G401.6 (cell line): ENCODE results near the gene PFKP.

Experiments used
- FAIRE-seq: peaks from 2 replicates; lab custom pipeline; 2012; peaks lifted over from hg19 to GRCh38; lab: Jason Lieb, UNC

Gene PFKP

DNA sequence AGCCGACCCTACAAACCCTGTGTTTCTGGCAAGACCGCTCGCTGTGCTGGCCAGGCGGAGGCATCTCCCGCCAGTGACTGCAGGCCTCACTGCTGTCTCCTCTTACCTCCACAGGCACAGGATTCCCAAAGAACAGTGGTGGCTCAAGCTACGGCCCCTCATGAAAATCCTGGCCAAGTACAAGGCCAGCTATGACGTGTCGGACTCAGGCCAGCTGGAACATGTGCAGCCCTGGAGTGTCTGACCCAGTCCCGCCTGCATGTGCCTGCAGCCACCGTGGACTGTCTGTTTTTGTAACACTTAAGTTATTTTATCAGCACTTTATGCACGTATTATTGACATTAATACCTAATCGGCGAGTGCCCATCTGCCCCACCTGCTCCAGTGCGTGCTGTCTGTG lies 69.0 kb downstream of the PFKP start:
- no peak for FAIRE-seq

DNA sequence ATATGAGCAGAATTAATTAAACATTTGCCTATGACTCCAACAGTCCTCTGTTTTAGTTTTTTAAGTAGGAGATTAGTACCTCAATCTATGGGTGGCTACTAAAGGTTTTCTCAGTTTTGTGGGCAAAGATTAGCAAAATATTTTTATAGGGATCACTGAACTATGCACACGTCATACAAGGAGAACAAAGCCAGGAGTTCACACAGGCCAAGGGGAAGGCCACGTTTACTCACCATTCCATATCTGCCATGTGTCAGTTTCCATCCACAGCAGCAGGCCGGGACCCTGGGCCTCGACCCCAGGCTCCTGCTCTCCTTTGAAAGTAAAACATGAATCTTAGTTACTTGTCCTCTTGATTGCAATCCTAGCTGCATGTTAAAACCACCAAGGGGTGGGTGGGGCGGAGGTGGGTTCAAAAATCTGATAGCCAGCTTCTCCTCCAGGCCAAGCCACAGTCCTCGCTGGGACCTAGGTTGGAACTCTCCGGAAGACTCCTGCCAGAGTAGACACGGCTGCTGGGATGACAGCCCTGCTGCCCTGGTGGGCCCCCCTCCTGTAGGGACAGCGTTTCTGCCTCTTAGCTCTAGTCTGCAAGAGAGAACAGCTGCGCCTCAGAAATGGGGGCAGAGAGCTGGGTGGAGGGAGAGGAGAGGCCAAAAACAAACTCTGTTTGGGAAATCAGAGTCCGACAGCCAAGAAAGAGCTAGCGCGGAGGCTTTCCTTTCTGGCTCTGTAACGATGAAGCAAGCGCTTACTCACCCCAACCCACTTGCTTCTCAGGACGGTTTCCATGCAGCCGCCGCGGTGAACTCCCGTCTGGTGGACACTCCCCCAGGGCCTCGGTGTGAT lies 69.6 kb downstream of the PFKP start:
- no peak for FAIRE-seq

DNA sequence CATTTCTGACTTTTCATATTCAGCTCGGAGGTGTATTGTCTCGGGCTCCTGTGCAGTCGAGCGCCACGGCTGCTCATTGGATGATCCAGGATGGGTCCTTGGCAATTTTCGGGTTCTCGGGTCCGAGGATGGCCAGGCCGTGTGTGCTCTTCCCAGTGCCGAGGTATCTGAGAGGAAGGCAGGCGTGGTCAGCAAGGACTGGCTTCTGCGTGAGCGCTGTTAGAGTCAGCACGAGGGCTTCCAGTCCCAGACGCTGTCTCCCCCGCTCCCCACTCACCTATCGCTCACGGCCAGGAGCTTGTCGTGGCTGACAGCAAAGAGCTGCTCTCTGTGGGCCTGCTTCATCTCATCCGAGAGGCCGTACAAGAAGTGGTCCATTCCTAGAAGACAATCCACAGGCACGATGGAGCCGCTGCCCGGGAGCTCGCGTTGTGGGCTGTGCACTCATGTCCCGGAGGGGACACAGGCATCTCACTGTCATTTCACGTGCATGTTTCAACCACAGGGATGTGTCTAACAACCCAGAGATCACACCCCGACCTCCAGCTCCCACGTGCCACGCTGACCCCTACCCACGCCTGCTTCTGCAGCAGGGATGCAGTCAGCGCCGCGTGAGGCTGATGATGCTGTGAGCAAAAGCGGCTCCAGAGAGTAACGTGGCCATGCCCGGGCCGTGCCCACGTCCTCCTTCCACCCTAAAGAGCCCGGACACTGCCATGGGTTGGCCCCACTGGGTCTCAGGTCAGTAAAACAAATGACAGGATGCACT lies 70.8 kb downstream of the PFKP start:
- no peak for FAIRE-seq

DNA sequence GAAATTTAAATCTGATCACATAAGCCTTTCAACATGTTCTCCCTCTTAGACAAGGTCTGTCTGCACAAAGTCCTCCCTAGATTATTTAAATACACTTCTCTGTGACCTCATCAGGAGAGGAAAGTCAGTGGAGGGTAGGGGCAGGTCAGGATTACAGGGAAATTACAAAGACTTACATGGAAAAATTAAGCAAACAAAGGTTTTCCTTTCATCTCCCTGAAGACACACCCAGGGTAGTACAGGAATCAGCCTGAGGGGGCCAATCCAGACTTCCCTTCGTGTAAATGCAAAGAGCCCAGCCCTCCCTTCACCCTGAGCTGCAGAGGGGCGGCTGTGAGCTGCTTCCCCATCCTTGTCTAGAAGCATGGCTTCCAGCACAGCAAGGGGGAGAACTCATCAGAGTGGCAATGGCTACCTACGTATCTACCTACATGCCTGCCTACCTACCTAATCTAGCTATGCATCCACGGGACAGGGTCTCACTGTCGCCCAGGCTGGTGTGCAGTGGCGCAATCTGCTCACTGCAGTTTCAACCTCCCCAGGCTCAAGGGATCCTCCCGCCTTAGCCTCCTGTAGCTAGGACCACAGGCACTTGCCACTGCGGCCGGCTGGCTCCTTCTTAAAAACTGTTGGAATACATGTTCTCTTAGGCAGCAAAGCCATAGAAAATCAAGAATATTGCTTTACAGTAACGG lies 72.0 kb downstream of the PFKP start:
- FAIRE-seq = no peak

DNA sequence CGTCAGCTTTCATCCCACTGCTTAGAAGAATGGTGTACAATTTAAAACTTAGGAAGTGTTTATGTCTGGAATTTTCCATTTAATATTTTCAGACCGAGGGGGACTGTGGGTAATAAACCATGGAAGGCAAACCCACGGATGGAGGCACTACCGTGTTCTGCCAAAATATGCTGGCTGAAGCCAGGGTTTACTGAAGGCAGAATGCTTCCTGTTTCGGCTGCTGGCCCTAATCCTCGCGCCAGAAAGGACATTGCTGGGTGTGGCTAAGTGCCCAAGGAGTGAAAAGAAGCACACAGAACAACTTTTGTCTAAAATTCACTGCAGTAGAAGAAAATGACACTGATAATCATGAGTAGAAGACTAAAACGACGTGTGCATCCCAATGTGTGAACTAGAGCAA lies 72.9 kb downstream of the PFKP start:
- FAIRE-seq = no peak

DNA sequence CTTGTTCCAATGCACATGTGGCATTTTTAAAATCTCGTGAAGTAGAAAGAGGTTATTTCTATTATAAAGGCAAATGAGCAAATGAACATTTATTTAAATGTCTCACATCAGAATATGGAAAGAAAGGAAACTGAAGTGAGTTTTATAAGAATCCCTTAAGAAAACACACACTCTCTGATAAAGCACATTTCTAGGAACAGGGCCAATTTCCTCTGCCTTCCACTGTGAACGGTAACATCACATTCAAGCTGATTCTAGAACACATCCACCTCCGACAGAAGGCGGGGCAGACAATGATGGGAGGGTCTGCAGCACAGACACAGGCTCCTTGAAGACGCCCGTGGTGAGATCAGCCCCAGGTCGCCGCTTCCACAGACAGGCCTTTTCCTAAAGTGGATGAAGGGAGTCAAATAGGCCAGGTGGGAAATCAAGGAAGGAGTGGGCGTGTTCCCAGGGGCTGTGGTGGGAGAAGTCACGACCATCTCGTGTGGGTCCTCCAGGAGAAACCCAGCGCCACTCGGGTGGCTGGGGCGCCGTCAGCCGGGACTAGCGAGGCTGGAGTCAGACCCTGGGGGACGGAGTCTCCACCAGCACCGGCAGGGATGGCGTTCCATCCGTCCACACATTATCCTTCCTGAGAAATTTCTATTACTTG lies 74.1 kb downstream of the PFKP start:
- no peak for FAIRE-seq

DNA sequence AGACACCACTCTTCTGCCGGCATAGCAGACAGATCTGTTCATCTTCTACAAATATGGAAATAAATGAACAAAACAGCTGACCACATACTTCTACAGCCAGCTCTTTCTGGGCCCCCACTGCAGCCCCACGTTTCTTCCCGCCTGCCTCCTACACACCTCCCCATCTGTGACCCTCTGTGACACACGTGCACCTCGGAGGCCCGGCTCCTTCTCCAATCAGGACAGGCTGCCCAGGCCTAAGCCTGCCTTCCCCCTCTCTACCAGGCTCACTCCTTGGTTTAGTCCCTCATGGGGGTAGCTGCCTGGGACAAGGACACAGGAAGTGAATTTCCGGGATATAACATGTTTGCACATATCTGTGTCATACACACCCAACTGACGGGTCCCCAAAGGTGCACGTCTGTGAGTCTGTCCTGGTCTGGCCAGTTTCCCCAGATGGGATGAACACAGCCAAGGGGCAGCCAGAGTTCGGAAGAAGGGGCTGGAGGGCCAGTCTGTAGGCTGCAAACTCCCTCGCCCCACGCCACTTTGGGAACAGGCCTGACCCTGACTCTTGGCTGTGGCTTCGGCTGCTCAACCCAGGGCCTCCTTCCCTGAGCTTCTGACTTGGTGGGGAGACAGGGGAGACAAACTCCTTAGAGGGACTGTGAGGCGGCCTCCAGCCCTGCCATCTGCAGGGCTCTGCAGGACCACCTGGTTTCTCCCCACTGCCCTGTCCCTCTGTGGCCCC lies 75.0 kb downstream of the PFKP start:
- FAIRE-seq = no peak

DNA sequence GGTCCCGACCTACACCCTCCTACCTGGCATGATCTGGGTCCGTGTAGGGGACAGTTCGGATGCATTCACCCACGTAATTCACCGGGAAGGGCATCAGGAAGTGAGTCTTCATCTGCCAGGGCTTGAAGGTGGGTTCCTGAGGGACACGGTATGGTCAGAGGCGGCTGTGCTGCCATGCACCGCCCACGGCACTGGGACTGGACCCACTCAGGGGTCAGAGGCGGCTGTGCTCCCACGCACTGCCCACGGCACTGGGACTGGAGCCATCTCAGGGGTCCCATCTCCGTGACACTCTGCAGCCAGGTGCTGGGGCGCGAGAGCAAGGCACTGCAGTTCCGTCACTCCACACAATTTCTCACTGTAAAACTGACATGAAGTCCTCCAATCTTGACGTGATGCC lies 76.0 kb downstream of the PFKP start:
- no peak for FAIRE-seq

DNA sequence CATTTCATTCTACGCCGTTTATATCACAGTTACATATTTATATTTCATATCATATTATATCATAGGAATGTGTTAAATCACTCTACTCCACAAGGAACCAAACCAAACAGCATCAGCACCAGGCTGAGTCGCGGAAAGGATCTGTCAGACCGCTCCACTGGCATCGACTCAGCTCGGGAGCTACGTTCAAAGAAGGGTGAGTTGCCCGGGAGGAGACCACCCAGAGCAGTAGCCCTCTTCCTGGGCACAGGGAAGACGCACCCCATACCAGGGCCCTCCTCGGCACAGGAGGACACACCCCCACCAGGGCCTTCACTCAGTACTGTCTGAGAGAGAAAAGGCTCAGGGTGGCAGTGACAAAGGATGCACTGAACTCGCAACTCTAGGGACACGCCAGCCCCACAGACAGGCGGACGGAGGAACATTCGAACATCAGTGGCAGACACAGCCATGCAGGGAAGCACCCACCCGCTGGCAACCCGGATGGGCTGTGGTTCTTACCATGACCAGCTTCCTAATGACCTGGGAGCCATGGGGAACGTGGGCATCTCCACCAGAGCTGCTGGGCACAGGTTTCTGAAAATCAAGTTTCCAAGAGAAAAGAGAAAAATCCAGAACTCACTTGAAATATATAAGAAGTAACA lies 76.6 kb downstream of the PFKP start:
- FAIRE-seq = no peak

DNA sequence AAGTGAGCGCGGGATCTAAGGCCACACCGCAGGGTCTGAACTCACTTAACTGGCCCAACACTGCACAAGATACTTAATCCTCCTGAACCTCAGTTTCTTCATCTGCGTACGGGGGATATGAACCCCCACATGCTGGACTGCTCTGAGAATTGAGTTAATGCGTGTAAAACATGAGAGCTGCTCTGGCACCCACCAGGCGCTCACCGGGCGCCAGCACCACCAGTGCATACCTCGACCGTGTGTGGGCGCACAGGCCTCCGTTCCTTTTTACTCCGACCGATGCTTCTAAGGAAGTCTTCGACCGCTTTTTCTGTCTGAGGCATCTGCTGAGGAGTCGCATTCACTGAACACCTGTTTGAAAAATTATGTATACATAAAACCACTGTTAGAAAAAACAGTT lies 78.0 kb downstream of the PFKP start:
- FAIRE-seq = no peak

DNA sequence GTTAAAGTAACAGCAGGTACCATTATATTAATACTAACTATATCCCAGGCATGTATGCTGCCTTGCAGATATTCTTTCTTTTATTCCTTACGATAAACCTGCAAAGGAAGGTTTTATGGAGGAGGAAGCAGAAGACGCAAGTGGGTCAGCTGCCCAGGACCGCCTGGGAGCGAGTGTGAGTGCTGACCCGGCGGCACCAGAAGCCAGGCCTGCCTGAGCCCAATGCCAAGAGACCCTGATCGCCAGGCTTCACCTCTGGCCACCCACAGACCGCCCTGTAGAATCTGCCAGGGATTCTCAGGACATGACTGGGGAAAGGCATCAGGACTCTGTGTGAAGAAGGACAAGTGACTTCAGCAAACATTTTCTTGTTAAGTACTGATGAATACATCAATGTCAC lies 78.9 kb downstream of the PFKP start:
- no peak for FAIRE-seq

DNA sequence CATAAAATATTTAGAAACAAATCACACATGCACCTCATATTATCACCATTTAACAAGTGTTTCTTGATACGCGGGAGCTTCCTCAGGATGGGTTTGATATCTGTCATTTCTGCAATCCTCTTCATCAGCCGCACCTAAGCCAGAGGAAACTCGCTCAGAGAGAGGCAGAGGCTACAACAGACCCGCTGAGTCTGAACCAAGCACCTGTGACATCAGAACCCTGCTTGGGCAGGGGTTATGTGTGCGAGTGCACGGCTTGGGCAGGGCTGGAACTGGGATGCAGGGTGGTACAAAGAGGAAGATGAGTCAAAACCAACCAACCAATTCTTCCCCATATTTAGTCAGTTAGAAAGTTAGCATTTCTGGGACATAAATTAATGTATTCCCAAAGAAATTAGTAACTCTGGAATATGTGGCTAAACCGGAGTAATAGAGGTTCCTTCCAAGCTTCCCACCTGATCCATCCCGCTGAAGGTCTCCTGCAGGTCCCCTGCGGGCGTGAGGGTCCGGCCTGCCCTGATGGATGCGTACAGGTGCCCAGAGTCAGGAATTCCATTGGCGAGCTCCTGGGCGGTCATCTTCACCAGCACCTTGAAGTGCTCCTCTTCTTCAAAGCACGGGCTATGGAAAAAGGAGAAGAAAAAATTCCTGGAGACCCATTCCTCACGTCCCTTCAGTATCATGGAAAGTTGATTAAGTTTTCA lies 79.9 kb downstream of the PFKP start:
- no peak for FAIRE-seq

DNA sequence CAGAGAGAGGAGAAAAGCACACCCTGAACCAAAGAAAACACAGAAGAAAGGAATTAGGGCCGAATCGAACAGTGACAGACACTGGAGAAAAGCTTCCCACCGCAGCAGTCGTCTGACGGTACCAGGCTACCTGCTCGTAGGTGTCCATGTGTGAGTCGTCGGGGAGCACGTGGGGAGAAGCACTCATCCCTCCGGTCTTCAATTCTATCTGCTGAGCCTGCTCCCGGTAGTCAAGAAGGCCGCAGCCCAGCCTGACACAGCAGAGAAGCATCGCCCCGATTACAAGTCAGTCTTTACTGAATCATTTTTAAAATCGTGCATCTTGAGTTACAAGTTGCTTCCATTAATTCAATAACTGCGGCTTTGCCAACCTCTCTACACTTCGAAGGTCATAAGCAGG lies 80.7 kb downstream of the PFKP start:
- no peak for FAIRE-seq

DNA sequence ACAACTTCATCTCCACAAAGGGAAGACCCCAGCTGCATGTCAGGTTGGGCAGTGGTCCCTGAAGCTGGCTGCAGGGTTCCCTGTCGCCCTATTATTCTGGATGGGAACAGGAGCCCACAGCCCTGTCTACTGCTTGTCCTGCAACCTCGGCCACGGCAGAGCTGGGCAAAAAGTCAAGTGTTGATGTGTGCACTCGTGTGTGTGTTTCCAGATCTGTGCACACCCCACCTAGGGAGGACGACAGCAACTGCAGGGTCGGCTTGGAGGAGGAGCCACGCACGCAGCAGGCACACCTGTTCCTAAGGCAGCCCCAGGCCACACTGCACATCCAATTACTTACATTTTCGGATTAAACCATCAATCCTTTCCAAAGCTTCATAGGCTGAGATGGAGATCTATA lies 81.6 kb downstream of the PFKP start:
- no peak for FAIRE-seq

DNA sequence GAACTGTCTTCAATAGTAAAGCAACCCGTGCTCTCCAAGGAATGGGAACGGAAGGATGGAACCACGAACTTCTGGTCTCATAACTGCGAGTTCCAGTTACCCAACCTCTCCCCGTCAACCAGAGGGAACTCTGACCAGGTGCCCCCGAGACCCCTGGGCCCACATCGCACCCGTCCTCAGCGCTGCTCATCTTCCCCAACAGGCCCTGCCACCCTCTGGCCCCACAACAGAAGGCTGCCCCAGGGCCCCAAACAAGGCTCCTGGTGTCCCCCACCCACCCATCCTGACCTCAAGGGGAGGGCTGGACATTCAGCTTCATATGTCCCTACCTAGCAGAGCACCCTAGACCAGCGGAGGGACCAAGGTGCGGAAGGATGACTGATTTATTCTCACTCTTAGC lies 82.6 kb downstream of the PFKP start:
- no peak for FAIRE-seq

DNA sequence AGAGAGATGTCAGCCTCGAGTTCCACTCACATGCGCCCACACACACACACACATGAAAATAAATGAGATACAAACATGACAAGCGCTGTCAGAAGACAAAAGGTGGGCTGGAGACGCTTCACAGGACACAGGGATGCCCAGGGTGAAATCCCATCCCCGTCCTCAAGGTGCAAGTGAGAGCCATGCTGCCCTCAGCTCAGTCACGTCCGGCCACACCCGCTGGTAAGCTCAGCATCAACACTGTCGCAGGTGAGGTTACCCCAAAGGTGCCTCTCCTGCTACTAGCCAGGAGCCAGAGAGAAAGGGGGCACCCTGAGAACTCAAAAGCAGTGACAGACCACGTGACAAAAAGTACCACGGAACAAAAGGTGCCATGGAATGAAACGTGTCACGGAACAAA lies 83.0 kb downstream of the PFKP start:
- no peak for FAIRE-seq

DNA sequence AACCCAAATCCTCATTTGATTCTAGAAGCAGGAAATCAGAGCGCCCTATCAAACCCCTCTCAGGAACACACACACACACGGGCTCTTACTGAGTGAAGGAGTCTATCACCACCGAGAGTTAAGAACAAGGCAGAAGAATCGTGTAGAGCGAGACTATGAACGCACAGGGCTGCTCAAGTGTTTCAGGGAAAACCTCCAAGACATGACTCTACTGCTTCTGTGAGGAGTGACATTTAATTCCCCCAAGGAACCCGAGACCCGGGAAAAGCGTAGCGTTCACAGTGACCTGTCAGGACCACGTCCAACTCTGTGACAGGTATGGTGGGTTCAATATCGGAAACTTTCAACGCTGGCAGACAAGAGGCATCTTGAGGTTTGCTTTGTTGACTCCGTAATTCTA lies 83.6 kb downstream of the PFKP start:
- no peak for FAIRE-seq

DNA sequence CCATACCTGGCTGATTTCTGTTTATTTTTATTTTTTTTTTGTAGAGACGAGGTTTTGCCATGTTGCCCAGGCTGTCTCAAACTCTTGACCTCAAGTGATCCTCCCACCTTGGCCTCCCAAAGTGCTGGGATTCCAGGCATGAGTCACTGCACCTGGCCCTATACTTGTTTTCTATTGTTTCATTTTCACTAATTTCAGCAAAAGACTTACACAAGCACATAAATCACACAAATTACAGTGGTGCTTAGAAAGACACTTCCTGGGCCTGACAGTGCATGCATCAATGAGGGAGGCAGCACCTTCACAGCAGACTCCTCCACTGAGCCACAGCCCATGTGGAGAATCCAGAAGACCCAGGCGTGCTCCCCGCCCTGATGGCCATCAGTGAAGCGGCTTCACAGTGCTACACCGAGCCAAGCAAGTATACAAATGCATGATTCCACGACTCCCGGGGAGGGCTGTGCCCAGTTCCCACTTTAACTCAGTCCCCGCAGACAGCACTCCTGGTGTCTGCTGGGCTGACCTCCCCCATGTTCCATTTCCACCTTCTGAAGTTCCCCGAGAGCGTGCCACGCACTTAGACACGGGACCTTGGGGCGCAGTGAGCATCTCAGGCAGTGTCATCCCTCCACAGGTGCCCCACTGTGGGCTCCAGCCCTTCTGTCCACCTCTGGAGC lies 84.7 kb downstream of the PFKP start:
- FAIRE-seq = no peak

DNA sequence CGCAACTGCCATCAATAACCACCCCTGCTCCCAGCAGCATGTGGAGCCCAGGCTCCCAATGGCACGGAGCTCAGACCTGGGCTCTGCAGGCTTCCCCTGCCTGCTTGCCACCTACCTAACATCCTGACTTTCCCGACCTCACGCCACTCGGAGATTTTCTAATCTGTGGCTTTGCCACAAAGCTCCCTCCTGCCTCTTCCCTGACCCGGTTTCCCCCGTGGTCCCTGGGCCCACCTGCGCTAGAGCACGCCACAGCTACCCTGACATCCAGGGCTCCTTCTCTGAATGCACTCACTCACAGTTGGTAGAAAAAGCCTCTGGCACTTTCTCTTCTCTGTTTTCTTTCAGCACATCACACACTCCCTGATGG lies 85.2 kb downstream of the PFKP start:
- FAIRE-seq = no peak

DNA sequence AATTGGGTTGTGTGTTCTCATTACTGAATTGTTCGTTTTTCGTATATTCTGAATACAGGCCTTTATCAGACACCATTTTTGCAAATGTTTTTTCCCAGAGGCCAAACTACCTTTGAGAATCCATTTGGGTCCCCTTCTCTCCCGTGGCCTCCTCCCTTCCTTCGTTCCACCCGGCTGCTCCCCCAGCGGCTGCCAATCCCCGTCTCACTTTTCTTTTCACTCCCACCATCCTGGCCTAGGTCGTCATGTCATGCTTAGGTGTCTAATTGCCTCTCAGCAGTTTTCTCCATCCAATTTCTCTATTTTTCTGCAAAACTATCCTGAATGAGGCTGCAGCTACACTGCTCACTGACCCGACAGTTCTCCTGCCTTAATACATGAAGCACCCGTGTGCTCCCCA lies 87.3 kb downstream of the PFKP start:
- FAIRE-seq = no peak
